ENCODE measurements around the gene DCHS2.

The DCHS2 gene

DNA sequence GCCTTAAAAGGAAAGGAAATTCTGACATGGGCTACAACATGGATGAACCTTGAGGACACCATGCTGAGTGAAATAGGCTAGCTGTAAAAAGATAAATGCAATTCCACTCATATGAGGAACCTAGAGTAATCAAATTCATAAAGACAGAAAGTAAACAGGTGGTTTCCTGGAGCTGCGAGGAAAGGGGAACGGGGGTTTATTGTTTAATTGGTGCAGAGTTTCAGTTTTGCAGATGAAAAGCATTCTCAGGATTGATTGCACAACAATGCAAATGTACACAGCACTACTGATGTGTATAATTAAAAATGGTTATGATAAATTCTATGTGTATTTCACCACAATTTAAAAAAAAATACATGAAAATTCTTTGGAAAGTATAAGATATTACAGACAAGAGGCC lies 34.6 kb upstream of the DCHS2 start:
- TF ChIP-seq, protein P1, sequence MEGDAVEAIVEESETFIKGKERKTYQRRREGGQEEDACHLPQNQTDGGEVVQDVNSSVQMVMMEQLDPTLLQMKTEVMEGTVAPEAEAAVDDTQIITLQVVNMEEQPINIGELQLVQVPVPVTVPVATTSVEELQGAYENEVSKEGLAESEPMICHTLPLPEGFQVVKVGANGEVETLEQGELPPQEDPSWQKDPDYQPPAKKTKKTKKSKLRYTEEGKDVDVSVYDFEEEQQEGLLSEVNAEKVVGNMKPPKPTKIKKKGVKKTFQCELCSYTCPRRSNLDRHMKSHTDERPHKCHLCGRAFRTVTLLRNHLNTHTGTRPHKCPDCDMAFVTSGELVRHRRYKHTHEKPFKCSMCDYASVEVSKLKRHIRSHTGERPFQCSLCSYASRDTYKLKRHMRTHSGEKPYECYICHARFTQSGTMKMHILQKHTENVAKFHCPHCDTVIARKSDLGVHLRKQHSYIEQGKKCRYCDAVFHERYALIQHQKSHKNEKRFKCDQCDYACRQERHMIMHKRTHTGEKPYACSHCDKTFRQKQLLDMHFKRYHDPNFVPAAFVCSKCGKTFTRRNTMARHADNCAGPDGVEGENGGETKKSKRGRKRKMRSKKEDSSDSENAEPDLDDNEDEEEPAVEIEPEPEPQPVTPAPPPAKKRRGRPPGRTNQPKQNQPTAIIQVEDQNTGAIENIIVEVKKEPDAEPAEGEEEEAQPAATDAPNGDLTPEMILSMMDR (IDR thresholded peaks at IDR 0.05; ENCODE audit: low read depth, low read length), result no peak
- no peak overlapping the region for H3K4me3 ChIP-seq (replicated peaks in 1 of 2; ENCODE audit: low read depth in 2 of 2, low read length in 2 of 2)
- DNase-seq (ENCODE audit: low read depth in 2 of 2), result no peak

DNA sequence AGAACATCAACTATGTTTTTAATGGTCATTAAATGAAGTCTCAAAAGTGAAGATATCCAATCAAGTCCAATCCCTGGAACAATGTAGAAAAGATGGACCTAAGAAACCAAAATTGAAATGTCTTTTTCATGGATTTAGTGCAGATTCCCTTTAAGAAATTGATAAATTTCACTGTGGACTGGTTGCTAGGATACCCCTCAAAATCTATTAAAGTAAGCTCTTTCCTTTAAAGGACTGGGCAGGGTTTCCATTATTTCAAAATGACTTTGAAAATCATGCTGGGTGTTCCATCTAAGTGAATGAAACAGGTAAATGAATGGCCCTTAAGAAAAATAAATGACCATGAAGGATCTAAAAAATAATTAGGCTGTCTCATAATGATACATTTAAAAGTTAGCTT lies 30.0 kb upstream of the DCHS2 start:
- H3K4me3 ChIP-seq (replicated peaks in 1 of 2; ENCODE audit: low read depth in 2 of 2, low read length in 2 of 2), result no peak overlapping the region
- TF ChIP-seq, protein P1 (IDR thresholded peaks at IDR 0.05; ENCODE audit: low read depth, low read length), result no peak
- DNase-seq (ENCODE audit: low read depth in 2 of 2), result no peak

DNA sequence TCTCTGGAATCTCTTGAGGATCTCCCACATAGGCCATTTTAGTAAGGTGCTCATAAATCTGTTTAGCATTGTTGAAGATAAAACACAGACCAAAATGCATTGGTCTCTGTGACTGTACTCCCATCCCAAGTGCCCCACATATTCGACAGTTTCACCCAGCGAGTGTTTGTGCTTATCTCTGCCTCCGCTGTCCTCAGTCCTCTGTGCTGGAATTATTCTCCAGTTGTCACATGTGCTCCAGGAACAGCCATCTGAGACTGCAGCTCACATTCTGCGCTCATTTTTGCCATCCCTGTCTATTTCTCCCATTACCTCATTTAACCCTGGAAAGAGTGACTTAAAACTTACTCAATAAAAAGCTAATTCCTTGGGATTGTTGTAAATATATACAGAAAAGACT lies 27.6 kb upstream of the DCHS2 start:
- no peak for DNase-seq (ENCODE audit: low read depth in 2 of 2)
- TF ChIP-seq, protein P1 (IDR thresholded peaks at IDR 0.05; ENCODE audit: low read depth, low read length), result no peak
- H3K4me3 ChIP-seq (replicated peaks in 1 of 2; ENCODE audit: low read depth in 2 of 2, low read length in 2 of 2), result no peak overlapping the region

DNA sequence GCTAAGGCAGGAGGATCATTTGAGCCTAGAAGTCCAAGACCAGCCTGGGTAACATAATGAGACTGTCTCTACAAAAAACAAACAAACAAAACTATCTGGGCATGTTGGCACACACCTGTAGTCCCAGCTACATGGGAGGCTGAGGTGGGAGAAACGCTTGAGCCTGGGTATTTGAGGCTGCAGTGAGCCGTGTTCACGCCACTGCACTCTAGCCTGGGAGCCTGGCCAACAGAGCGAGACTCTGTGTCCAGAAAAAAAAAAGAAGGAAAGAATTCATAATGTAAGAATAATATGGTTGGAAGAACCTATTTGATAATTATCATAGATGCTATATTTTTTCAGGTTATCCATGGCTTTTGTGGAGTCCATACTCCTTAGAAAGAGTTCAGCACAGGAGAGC lies 26.0 kb upstream of the DCHS2 start:
- no peak for DNase-seq (ENCODE audit: low read depth in 2 of 2)
- no peak overlapping the region for H3K4me3 ChIP-seq (replicated peaks in 1 of 2; ENCODE audit: low read depth in 2 of 2, low read length in 2 of 2)
- TF ChIP-seq, protein P1 (IDR thresholded peaks at IDR 0.05; ENCODE audit: low read depth, low read length), result no peak

DNA sequence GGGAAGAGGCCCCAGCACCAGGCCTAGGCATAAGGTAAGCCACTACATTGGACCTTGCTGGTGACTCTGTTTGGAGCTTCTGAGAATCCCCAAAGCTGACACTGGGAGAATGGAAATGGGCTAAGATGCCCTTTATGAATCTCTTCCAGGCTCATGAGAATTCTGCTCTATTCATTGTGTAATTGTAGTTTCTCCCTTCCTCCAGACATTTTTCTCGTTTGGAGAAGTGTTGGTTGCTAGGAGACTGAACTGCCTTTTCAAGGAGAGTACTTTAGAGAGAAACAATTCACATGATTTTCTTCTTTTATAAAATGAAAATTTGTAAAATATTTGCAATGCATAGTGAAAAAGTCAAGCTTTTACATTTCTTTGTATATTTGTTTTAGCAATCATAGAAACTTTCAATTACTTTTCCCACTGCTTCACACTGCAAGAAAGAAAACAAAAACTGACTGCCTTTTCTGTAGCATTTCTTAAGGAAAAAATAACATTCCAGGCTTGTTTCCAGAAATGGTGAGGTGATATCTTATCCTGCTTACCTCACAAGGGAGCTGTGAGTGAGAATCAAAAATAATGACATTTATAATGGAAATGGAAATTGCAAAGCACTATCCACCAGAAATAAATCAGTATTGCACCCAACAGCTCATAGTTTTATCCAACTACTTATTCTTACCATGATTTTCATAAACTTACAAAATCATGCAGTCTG lies 24.9 kb upstream of the DCHS2 start:
- DNase-seq (ENCODE audit: low read depth in 2 of 2), result no peak
- TF ChIP-seq, protein P1 (IDR thresholded peaks at IDR 0.05; ENCODE audit: low read depth, low read length), result no peak
- no peak overlapping the region for H3K4me3 ChIP-seq (replicated peaks in 1 of 2; ENCODE audit: low read depth in 2 of 2, low read length in 2 of 2)

DNA sequence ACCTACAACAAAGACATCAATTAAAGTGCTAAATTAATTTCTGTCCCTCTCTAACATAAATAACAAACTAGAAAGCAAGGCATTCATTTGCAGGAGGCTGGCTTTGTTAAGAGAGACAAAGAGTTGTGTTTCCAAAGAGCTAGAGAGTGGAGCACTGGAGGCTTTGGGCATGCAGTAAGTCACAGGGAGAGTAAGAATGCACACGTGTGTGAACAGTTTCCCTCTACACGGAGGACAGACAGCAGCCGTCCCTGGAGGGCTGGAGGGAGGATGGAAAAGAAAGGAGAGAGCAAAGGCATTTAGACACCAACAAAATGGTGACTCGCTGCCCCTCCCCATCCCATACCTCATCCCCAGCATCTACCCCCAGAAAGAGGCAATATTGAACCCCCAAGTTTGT lies 20.4 kb upstream of the DCHS2 start:
- DNase-seq (ENCODE audit: low read depth in 2 of 2), result no peak
- TF ChIP-seq, protein P1 (IDR thresholded peaks at IDR 0.05; ENCODE audit: low read depth, low read length), result no peak
- no peak overlapping the region for H3K4me3 ChIP-seq (replicated peaks in 1 of 2; ENCODE audit: low read depth in 2 of 2, low read length in 2 of 2)

DNA sequence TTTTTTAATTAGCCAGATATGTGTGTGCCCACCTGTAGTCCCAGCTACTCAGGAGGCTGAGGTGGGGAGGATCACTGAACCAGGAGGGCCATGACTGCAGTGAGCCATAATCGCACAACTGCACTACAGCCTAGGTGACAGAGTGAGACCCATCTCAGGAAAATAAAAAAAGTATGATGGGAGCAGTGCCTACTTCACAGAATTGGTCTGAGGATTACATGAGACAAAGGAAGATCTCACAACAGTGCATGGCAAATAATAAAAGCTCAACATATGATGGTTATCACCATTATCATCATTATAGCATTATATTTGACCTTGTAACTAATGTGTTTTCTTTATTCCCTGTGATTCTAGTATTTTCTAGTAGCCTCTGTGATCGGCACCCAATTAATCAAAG lies 19.9 kb upstream of the DCHS2 start:
- DNase-seq (ENCODE audit: low read depth in 2 of 2), result no peak
- TF ChIP-seq, protein P1 (IDR thresholded peaks at IDR 0.05; ENCODE audit: low read depth, low read length), result no peak
- no peak overlapping the region for H3K4me3 ChIP-seq (replicated peaks in 1 of 2; ENCODE audit: low read depth in 2 of 2, low read length in 2 of 2)
